Astrocyte (in vitro differentiated cells and primary cell): Measurements from ENCODE around the gene UBE2R2. TPM values are rescaled to one million over a fixed set of nuclear protein-coding genes. Genes with fewer than 3 reads are reported as not detected.
"Not testable (repeated sequence)": the region's sequence is repeated elsewhere in the genome, so short reads cannot be mapped to it uniquely, and the experiment has no call there.

Source experiments
- DNase-seq: peaks from one replicate; pipeline ENCODE4 v3.0.0-alpha.2; 2010; ENCODE audit warnings: low read depth
- FAIRE-seq: peaks from 2 replicates; lab custom pipeline; 2011; peaks lifted over from hg19 to GRCh38; lab: Jason Lieb, UNC
- H2AFZ ChIP-seq: 2 replicates; pipeline ENCODE4 v1.6.0; 2012; ENCODE audit warnings: low read depth, low read length, inconsistent platforms
- H3K27ac ChIP-seq: 2 replicates; pipeline ENCODE4 v1.5.1; 2011; ENCODE audit warnings: low read depth, low read length, inconsistent platforms
- H3K27me3 ChIP-seq: 2 replicates; pipeline ENCODE4 v1.6.0; 2011; ENCODE audit warnings: low read length, inconsistent platforms; ENCODE audit not compliant: insufficient read depth
- H3K36me3 ChIP-seq: 2 replicates; pipeline ENCODE4 v1.5.1; 2011; ENCODE audit warnings: low read length, inconsistent platforms; ENCODE audit not compliant: insufficient read depth
- H3K4me1 ChIP-seq: 2 replicates; pipeline ENCODE4 v1.5.1; 2011; ENCODE audit warnings: low read length, inconsistent platforms; ENCODE audit not compliant: insufficient read depth
- H3K4me2 ChIP-seq: 2 replicates; pipeline ENCODE4 v1.6.0; 2012; ENCODE audit warnings: low read length, inconsistent platforms
- H3K4me3 ChIP-seq: 2 replicates; pipeline ENCODE4 v1.5.1; 2011; ENCODE audit warnings: low read depth, mild to moderate bottlenecking, low read length, inconsistent platforms; ENCODE audit not compliant: insufficient read depth
- H3K79me2 ChIP-seq: 2 replicates; pipeline ENCODE4 v1.6.0; 2012; ENCODE audit warnings: mild to moderate bottlenecking, low read length, inconsistent platforms; ENCODE audit not compliant: insufficient read depth
- H3K9ac ChIP-seq: 2 replicates; pipeline ENCODE4 v1.6.0; 2012; ENCODE audit warnings: mild to moderate bottlenecking, low read length, inconsistent platforms
- H3K9me3 ChIP-seq: 2 replicates; pipeline ENCODE4 v1.5.1; 2012; ENCODE audit warnings: low read depth, mild to moderate bottlenecking, low read length, inconsistent platforms; ENCODE audit not compliant: insufficient read depth
- H4K20me1 ChIP-seq: 2 replicates; pipeline ENCODE4 v1.6.0; 2012; ENCODE audit warnings: low read length, inconsistent platforms; ENCODE audit not compliant: insufficient read depth
- H3K27ac Mint-ChIP-seq: one replicate; pipeline ENCODE4 v1.8.0; 2021; ENCODE audit warnings: mild to moderate bottlenecking, mixed read lengths; ENCODE audit not compliant: unreplicated experiment
- H3K27me3 Mint-ChIP-seq: one replicate; pipeline ENCODE4 v1.8.0; 2021; ENCODE audit warnings: low read depth, mixed read lengths; ENCODE audit not compliant: unreplicated experiment
- H3K36me3 Mint-ChIP-seq: one replicate; pipeline ENCODE4 v1.8.0; 2021; ENCODE audit warnings: low read depth, mixed read lengths; ENCODE audit not compliant: unreplicated experiment
- H3K4me1 Mint-ChIP-seq: one replicate; pipeline ENCODE4 v1.8.0; 2021; ENCODE audit warnings: low read depth, mixed read lengths; ENCODE audit not compliant: unreplicated experiment
- H3K4me3 Mint-ChIP-seq: one replicate; pipeline ENCODE4 v1.8.0; 2021; ENCODE audit warnings: mild to moderate bottlenecking, moderate library complexity, mixed read lengths; ENCODE audit not compliant: unreplicated experiment
- H3K9me3 Mint-ChIP-seq: one replicate; pipeline ENCODE4 v1.8.0; 2021; ENCODE audit warnings: mild to moderate bottlenecking, mixed read lengths; ENCODE audit not compliant: unreplicated experiment
- EZH2 ChIP-seq: IDR thresholded peaks from 2 replicates; pipeline ENCODE4 v1.6.1; 2012; ENCODE audit warnings: mild to moderate bottlenecking, low read length, inconsistent platforms; ENCODE audit not compliant: insufficient read depth
- total RNA-seq: library from RNA; stranded (reverse); gene quantifications from 2 replicates; pipeline ENCODE4 v1.2.1, GENCODE V29; 2021
- TF ChIP-seq, protein P1 (sequence below): IDR thresholded peaks from 2 replicates; pipeline ENCODE4 v1.5.1; 2011; ENCODE audit warnings: low read depth, mild to moderate bottlenecking, inconsistent platforms, low read length, moderate library complexity; ENCODE audit not compliant: insufficient read depth

Gene UBE2R2
- total RNA-seq, 1 donor from 2014 or later = 48.7 TPM

DNA sequence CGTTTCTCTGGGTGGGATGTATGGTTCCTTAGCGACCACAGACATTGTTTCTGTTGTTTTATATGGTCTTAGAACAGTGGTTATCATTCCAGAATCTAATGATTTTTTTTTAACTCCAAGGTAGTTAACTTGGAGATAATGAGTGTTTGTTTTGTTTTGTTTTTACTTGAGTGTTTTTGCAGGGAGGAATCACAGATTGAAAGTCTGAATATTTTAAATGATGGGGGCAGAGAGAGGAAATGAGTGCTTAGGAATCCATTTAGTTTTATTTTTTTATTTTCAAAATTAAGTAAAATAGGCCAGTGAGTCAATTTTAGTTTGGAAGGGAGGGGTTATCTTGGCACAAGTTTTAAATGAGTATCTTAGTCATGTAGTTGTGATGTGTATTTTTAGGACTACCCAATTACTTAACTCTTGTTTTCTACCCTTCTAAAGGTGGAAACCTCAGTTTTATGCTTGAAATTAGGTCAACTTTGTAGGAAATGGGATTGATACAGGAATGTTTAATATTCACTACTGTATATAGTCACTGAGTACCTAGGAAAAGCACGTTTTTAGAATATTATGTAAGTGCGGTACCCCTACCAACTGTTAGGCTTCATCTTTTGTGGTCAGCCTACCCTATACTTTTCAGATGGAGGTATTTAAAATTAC lies 2.0 kb downstream of the UBE2R2 start:
- Histone ChIP-seq H3K4me3 (peak overlapping the region; percentile 81), H3K4me2 (peak overlapping the region; percentile 91), H3K9ac (peak overlapping the region; percentile 85), H3K27ac (peak overlapping the region; percentile 95), H3K27me3 (no peaks in the 10 kb centered on the region), H2AFZ (no peak overlapping the region), H3K79me2 (peaks cover 67% of the 10 kb centered on the region), H4K20me1 (peaks cover 50% of the 10 kb centered on the region), H3K9me3 (no peaks in the 10 kb centered on the region), H3K36me3 (no peaks in the 10 kb centered on the region), H3K4me1 (peaks cover 17% of the 10 kb centered on the region)
- Mint-ChIP-seq H3K9me3 (no peaks in the 10 kb centered on the region), H3K4me3 (peak overlapping the region; percentile 97), H3K36me3 (no peaks in the 10 kb centered on the region), H3K27ac (peak overlapping the region; percentile 93), H3K27me3 (no peaks in the 10 kb centered on the region), H3K4me1 (peaks cover 18% of the 10 kb centered on the region)
- TF ChIP-seq, protein P1, sequence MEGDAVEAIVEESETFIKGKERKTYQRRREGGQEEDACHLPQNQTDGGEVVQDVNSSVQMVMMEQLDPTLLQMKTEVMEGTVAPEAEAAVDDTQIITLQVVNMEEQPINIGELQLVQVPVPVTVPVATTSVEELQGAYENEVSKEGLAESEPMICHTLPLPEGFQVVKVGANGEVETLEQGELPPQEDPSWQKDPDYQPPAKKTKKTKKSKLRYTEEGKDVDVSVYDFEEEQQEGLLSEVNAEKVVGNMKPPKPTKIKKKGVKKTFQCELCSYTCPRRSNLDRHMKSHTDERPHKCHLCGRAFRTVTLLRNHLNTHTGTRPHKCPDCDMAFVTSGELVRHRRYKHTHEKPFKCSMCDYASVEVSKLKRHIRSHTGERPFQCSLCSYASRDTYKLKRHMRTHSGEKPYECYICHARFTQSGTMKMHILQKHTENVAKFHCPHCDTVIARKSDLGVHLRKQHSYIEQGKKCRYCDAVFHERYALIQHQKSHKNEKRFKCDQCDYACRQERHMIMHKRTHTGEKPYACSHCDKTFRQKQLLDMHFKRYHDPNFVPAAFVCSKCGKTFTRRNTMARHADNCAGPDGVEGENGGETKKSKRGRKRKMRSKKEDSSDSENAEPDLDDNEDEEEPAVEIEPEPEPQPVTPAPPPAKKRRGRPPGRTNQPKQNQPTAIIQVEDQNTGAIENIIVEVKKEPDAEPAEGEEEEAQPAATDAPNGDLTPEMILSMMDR = no peak
- TF ChIP-seq EZH2 = no peak
- DNase-seq (peak; percentile 55), FAIRE-seq (no peak)

DNA sequence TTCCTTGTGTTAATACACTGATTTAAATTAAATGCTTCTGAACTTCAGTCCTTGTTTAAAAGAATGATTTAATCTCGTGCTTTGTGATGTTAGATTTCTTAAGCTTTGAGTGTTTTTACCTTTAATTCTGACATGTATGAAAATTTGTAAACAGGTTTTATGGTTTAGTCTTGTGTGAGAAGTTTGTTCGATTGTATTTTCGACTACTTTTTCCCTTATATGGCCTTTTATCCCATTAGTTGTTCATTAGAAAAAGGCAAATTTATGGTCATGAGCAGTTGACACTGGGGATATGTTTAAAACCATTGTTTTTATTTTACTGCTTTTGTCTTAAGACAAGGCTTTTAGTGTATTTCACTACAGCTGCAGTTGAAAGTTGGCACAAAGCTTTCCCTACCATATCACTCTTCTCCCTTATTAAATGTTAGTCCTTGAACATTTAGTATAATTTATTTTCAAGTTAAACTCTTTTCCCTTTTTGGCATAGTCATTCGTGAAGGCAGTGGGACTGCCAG lies 3.3 kb downstream of the UBE2R2 start:
- Mint-ChIP-seq H3K9me3 (no peaks in the 10 kb centered on the region), H3K27ac (no peak overlapping the region), H3K4me3 (peak overlapping the region; percentile 97), H3K27me3 (no peaks in the 10 kb centered on the region), H3K4me1 (peaks cover 8% of the 10 kb centered on the region), H3K36me3 (no peaks in the 10 kb centered on the region)
- peaks cover 9% of the 10 kb centered on the region for H3K4me1 ChIP-seq
- peaks cover 61% of the 10 kb centered on the region for H4K20me1 ChIP-seq
- no peaks in the 10 kb centered on the region for H3K9me3 ChIP-seq
- no peak overlapping the region for H3K9ac ChIP-seq
- FAIRE-seq (no peak), DNase-seq (no peak)
- no peaks in the 10 kb centered on the region for H3K27me3 ChIP-seq
- H2AFZ ChIP-seq = no peak overlapping the region
- H3K79me2 ChIP-seq = peaks cover 81% of the 10 kb centered on the region
- H3K4me2 ChIP-seq = peak overlapping the region; percentile 91
- H3K27ac ChIP-seq = no peak overlapping the region
- no peaks in the 10 kb centered on the region for H3K36me3 ChIP-seq
- peak overlapping the region; percentile 22 for H3K4me3 ChIP-seq
- TF ChIP-seq EZH2 = no peak

GRCh38 chr9:33823801-33824200 lies 6.8 kb downstream of the UBE2R2 start:
- Histone ChIP-seq H3K27me3 (no peaks in the 10 kb centered on the region), H3K4me1 (peaks cover 2% of the 10 kb centered on the region), H3K27ac (no peak overlapping the region), H3K9ac (no peak overlapping the region), H3K9me3 (no peaks in the 10 kb centered on the region), H3K4me3 (no peak overlapping the region), H3K79me2 (peaks cover 99% of the 10 kb centered on the region), H3K4me2 (no peak overlapping the region), H3K36me3 (no peaks in the 10 kb centered on the region), H4K20me1 (peaks cover 86% of the 10 kb centered on the region), H2AFZ (no peak overlapping the region)
- no peaks in the 10 kb centered on the region for H3K9me3 Mint-ChIP-seq
- no peaks in the 10 kb centered on the region for H3K27me3 Mint-ChIP-seq
- no peak for DNase-seq
- TF ChIP-seq, protein P1 = no peak
- TF ChIP-seq EZH2 = no peak
- FAIRE-seq = no peak
- peaks cover 8% of the 10 kb centered on the region for H3K4me1 Mint-ChIP-seq
- H3K27ac Mint-ChIP-seq = no peak overlapping the region
- H3K36me3 Mint-ChIP-seq = peaks cover 2% of the 10 kb centered on the region
- no peak overlapping the region for H3K4me3 Mint-ChIP-seq

DNA sequence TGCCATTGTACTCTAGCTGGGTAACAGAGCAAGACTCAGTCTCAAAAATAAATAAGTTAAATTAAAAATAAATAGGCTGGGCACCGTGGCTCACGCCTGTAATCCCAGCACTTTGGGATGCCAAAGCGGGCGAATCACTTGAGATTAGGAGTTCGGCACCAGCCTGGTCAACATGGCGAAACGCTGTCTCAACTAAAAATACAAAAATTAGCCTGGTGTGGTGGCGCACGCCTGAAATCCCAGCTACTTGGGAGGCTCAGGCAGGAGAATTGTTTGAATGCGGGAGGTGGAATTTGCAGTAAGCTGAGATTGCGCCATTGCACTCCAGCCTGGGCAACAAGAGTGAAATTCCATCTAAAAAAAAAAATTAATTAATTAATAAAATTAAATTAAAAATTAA lies 10.3 kb downstream of the UBE2R2 start:
- not testable (repeated sequence) for H3K4me1 Mint-ChIP-seq, H3K27ac Mint-ChIP-seq, H3K4me3 Mint-ChIP-seq, H3K4me2 ChIP-seq, H3K9me3 Mint-ChIP-seq, H2AFZ ChIP-seq, H3K27ac ChIP-seq, H3K36me3 Mint-ChIP-seq, H3K4me1 ChIP-seq, H3K27me3 Mint-ChIP-seq, H3K9ac ChIP-seq, H3K27me3 ChIP-seq, FAIRE-seq, H3K4me3 ChIP-seq, H3K36me3 ChIP-seq, H3K9me3 ChIP-seq, DNase-seq
- peaks cover 88% of the 10 kb centered on the region for H4K20me1 ChIP-seq
- H3K79me2 ChIP-seq = peaks cover 98% of the 10 kb centered on the region
